ENCODE data around the gene GATAD2A. TPM values are rescaled to one million over a fixed set of nuclear protein-coding genes. Genes with fewer than 3 reads are reported as not detected.

Gene GATAD2A
- total RNA-seq, 3 donors from 2014 or later = 89.3 to 117 (median 107) TPM

GRCh38 chr19:19532806-19533701 is 127.6 kb downstream of the GATAD2A start:
- intact Hi-C loops (cut with DNase I, micrococcal nuclease) = loop anchor here (5.0 kb wide), 1 partner anchor 109 kb away; the partner anchor contains the start of gene GMIP (in 2 of the 2)
- H3K4me3 ChIP-seq = no peak overlapping the region

GRCh38 chr19:19533841-19534240 is 128.4 kb downstream of the GATAD2A start:
- TF ChIP-seq, protein P1, sequence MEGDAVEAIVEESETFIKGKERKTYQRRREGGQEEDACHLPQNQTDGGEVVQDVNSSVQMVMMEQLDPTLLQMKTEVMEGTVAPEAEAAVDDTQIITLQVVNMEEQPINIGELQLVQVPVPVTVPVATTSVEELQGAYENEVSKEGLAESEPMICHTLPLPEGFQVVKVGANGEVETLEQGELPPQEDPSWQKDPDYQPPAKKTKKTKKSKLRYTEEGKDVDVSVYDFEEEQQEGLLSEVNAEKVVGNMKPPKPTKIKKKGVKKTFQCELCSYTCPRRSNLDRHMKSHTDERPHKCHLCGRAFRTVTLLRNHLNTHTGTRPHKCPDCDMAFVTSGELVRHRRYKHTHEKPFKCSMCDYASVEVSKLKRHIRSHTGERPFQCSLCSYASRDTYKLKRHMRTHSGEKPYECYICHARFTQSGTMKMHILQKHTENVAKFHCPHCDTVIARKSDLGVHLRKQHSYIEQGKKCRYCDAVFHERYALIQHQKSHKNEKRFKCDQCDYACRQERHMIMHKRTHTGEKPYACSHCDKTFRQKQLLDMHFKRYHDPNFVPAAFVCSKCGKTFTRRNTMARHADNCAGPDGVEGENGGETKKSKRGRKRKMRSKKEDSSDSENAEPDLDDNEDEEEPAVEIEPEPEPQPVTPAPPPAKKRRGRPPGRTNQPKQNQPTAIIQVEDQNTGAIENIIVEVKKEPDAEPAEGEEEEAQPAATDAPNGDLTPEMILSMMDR (IDR thresholded peaks at IDR 0.05) = no peak
- DNase-seq (no peak), ATAC-seq (no peak)
- Histone ChIP-seq H3K4me3 (no peak overlapping the region), H3K4me1 (ENCODE audit: low read depth) (peaks cover 17% of the 10 kb centered on the region), H3K9me3 (no peaks in the 10 kb centered on the region), H3K36me3 (ENCODE audit: low read depth) (no peaks in the 10 kb centered on the region)
- intact Hi-C loops (cut with DNase I, micrococcal nuclease) = loop anchor here (5.0 kb wide), 1 partner anchor 108 kb away; the partner anchor contains the start of gene GMIP (in 2 of the 2)

More at GRCh38 chr19:19532806-19533701, 127.6 kb downstream of the GATAD2A start:
- TF ChIP-seq, protein P1 (IDR thresholded peaks at IDR 0.05) = no peak
- Histone ChIP-seq H3K4me1 (ENCODE audit: low read depth) (peaks cover 12% of the 10 kb centered on the region), H3K36me3 (ENCODE audit: low read depth) (no peaks in the 10 kb centered on the region), H3K9me3 (no peaks in the 10 kb centered on the region)
- DNase-seq (peak in 1 of 3 donors; percentile 27), ATAC-seq (no peak)

DNA sequence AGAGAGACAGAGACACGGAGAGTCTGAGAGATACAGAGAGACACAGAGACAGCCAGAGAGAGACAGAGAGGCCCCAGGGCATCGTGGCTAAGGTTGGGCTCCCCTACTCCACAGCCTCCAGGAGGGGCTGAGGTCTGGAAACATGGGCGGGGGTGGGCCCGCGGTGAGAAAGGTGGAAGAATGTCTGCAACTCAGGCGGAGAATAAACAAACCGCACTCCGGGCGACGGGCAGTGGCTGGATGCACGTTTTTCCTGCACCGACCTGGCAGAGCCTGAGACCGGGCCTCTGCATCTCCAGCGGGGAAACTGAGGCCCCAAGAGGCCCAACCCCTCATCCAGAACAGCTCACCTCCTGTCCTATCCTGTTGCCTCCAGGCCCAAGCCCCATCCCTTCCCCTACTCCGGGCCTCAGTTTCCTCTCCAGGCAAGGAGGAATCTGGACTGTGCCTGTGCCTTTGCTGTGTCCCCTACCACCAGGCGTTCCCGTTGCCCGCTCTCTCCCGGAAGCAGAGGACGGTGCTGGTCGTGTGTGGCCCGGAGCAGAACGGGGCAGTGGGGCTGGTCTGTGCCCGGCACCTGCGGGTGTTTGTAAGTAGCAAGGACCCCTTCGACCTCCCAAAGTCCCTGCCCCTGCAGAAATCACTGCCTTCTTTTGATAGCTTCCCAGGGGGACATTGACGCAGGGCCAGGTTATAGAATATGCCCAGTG is 129.2 kb downstream of the GATAD2A start:
- H3K4me3 ChIP-seq = no peak overlapping the region

GRCh38 chr19:19535311-19536191 is 130.1 kb downstream of the GATAD2A start:
- intact Hi-C loops (cut with DNase I, micrococcal nuclease) = no loop called here
- DNase-seq = no peak
- Histone ChIP-seq H3K9me3 (no peaks in the 10 kb centered on the region), H3K4me3 (no peak overlapping the region), H3K36me3 (ENCODE audit: low read depth) (no peaks in the 10 kb centered on the region), H3K4me1 (ENCODE audit: low read depth) (peaks cover 20% of the 10 kb centered on the region)
- no peak for ATAC-seq
- TF ChIP-seq, protein P1 (IDR thresholded peaks at IDR 0.05) = no peak

More for the DNA sequence above, 129.2 kb downstream of the GATAD2A start:
- Histone ChIP-seq H3K4me1 (ENCODE audit: low read depth) (peaks cover 17% of the 10 kb centered on the region), H3K36me3 (ENCODE audit: low read depth) (no peaks in the 10 kb centered on the region), H3K9me3 (no peaks in the 10 kb centered on the region)
- TF ChIP-seq, protein P1 (IDR thresholded peaks at IDR 0.05) = no peak
- ATAC-seq = no peak
- DNase-seq = no peak
- intact Hi-C loops (cut with DNase I, micrococcal nuclease) = loop anchor here (5.0 kb wide), 1 partner anchor 108 kb away; the partner anchor contains the start of gene GMIP (in 2 of the 2)

Measured in mucosa of descending colon (tissue), 3 donors.